Adrenal gland (tissue), 5 donors: Measurements from ENCODE around the gene BCAS3.

Source experiments
- CTCF ChIP-seq, 6 experiments: fragments of 450-650 bp in 4 of 6; fragments of 200-600 bp in 2 of 6; sonication (generic) in 1 of 6; IDR thresholded peaks; 1 replicate in 5 of 6; 2 replicates in 1 of 6; pipeline versions ENCODE4 v1.5.1 to v1.8.0; 2016 to 2021; ENCODE audit warnings: antibody characterized with exemption in 6 of 6, mild to moderate bottlenecking in 2 of 6, moderate library complexity in 1 of 6
- POLR2A ChIP-seq, 2 donors: fragments of 450-650 bp; IDR thresholded peaks; one replicate each; pipeline ENCODE4 v1.6.1; 2017; ENCODE audit warnings: antibody characterized with exemption in 2 of 2, mild to moderate bottlenecking in 2 of 2, moderate library complexity in 1 of 2
- donor health status: DM: no; HTN: no; CAD: no.

- no peak for TF ChIP-seq CTCF (IDR thresholded peaks at IDR 0.05)
- no peak for TF ChIP-seq POLR2A (IDR thresholded peaks at IDR 0.05)
Observed at GRCh38 chr17:61117983-61118382, 440.3 kb downstream of the BCAS3 start.
